ENCODE data around the gene PLCH1.

DNA sequence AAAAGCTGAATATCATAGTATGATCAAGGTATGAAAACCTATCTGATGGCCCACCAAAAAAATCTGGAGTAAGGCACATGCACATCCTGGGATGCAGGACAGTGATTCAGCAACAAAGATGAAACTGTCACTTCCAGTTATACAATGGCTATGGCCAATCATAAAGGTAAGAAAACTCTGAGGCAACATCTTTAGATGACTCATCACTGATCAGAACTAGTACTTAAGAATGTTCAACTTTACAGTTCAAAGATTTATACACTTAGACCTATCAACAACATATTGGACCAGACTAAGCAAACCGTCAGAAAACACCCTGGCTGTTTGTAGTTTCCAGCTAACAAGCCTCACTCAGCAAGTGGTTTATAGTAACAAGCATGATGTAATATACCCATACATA is 21.3 kb upstream of the PLCH1 start:
- TF ChIP-seq, protein P1, sequence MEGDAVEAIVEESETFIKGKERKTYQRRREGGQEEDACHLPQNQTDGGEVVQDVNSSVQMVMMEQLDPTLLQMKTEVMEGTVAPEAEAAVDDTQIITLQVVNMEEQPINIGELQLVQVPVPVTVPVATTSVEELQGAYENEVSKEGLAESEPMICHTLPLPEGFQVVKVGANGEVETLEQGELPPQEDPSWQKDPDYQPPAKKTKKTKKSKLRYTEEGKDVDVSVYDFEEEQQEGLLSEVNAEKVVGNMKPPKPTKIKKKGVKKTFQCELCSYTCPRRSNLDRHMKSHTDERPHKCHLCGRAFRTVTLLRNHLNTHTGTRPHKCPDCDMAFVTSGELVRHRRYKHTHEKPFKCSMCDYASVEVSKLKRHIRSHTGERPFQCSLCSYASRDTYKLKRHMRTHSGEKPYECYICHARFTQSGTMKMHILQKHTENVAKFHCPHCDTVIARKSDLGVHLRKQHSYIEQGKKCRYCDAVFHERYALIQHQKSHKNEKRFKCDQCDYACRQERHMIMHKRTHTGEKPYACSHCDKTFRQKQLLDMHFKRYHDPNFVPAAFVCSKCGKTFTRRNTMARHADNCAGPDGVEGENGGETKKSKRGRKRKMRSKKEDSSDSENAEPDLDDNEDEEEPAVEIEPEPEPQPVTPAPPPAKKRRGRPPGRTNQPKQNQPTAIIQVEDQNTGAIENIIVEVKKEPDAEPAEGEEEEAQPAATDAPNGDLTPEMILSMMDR (IDR thresholded peaks at IDR 0.05), result no peak
- TF ChIP-seq POLR2A (IDR thresholded peaks at IDR 0.05), result no peak
